ENCODE results near the gene CLEC3B.
"Not testable (repeated sequence)": the region's sequence is repeated elsewhere in the genome, so short reads cannot be mapped to it uniquely, and the experiment has no call there.

The CLEC3B gene, protein sequence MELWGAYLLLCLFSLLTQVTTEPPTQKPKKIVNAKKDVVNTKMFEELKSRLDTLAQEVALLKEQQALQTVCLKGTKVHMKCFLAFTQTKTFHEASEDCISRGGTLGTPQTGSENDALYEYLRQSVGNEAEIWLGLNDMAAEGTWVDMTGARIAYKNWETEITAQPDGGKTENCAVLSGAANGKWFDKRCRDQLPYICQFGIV

DNA sequence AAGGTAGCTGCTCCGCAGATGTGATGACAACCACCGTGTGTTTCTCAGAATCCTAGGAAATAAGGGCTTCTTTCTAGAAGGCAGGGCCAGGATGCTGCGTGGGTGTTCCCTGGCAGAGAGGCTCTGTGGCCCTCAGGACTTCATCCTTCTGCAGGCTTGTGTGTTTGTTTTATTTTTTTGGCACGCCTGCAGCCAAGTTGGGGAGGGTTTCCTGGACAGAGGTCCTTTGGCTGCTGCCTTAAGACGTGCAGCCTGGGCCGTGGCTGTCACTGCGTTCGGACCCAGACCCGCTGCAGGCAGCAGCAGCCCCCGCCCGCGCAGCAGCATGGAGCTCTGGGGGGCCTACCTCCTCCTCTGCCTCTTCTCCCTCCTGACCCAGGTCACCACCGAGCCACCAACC, at the start of gene CLEC3B:
TSS of gene CLEC3B (plus strand) at position 266 of the 400 bp plus-strand sequence. CDS start at position 326, 60 bp downstream.
- DNase-seq (ENCODE audit: low read depth) = no peak

- no peak for DNase-seq (ENCODE audit: low read depth)
Observed at GRCh38 chr3:44981220-44981619, 44.9 kb upstream of the CLEC3B start.

DNA sequence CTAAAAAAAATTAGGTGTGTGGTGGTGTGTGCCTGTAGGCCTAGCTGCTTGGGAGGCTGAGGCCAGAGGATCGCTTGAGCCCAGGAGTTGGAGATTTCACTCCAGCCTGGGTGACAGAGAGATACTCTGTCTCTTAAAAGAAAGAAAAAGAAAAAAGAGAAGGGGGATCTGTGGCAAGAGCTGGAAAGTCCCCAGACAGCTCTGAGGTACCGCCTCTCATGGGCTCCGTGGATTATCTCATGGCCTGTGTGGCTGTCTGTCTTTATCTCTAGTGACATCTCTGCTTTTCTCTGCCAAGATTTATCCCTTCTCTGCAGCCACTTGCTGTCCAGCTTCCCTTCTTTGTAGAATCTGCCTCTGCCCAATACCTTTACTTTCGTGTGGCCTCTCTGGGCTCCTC, 44.4 kb upstream of the CLEC3B start:
- no peak for DNase-seq (ENCODE audit: low read depth)

DNA sequence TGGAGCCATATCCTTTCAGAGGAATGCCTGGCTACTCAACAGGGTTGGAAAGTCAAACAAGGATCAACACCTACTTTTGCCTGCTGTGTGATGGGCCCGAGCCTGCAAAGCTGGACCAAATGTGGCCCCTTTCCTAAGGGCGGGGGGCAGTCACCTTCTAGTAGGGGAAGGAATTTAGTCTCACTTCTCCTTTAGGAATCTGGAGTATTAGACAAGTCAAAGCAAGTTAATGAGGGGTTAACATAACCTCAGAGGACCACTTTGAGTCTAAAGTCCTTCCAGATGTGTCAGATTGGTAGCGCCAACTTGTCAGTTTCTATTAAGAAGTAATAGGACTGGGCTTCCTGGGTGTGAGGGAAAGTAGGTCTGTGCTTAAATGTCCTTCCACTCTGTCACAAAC, 43.3 kb upstream of the CLEC3B start:
- no peak for DNase-seq (ENCODE audit: low read depth)

DNA sequence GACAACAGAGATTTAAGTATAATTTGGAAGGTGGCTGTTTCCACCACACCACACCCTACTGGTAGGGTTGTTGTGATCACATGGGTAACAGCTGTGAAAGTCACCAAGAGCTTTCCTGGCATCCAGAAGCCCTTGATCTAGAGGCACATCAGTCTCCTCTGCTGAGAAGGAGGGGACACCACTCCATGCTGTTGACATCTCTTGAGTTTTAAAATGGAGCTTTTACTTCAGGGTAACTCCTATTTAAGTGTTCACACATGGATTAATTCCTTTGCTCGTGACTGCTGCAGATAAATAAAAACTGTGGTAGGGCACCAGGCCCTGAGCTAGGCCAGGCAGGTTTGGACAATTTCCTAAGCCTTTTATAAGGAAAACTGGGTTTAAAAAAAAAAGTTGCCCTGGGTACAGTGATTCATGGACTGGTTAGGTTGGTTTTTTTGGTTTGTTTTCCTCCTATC, 42.6 kb upstream of the CLEC3B start:
- no peak for DNase-seq (ENCODE audit: low read depth)

GRCh38 chr3:44984335-44984734, 41.8 kb upstream of the CLEC3B start:
- no peak for DNase-seq (ENCODE audit: low read depth)

- not testable (repeated sequence) for DNase-seq (ENCODE audit: low read depth)
Observed at GRCh38 chr3:44986330-44986729, 39.8 kb upstream of the CLEC3B start.

DNA sequence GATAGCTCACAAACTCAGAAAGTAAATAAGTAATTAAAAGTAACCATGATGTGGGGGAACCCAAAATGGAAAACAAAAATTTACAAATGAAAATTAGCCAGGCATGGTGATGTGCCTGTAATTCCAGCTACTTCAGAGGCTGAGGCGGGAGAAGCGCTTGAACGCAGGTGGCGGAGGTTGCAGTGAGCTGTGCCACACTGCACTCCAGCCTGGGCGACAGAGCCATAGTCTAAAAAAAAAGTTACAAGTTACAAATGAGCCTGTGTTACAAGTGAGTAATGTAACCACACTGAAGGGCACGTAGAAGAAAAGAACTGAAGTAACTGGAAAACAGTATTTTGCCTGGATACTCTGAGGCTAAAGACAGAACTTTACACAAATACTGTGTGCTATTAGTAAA, 38.8 kb upstream of the CLEC3B start:
- DNase-seq (ENCODE audit: low read depth) = no peak

DNA sequence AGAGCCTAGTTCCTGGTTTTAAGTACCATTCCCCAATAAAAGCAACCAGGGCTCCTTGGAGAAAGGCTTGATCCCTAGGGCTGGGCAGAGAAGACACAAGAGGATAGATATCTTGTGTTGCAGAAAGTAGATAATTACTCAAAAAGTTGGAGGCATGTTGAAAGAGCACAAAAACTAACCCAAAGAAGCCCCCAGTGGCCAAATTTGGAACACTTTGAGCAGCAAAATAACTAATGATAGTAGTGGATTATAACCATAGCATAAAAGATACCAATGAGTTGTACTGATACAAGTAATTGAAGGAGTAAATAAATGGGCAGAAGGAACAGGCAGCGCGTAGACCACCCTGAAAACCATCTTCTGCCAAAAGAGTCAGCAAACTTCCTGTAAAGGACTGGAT, 38.0 kb upstream of the CLEC3B start:
- DNase-seq (ENCODE audit: low read depth) = no peak

- DNase-seq (ENCODE audit: low read depth) = no peak
Observed at GRCh38 chr3:44989141-44989540, 37.0 kb upstream of the CLEC3B start.

GRCh38 chr3:44989636-44990373, 36.3 kb upstream of the CLEC3B start:
- DNase-seq (ENCODE audit: low read depth) = no peak

- DNase-seq (ENCODE audit: low read depth) = no peak
Observed at GRCh38 chr3:44991326-44991725, 34.8 kb upstream of the CLEC3B start.

- DNase-seq (ENCODE audit: low read depth) = no peak
Observed at GRCh38 chr3:44992555-44993470, 33.3 kb upstream of the CLEC3B start.

- no peak for DNase-seq (ENCODE audit: low read depth)
Observed at GRCh38 chr3:44993471-44994205, 32.5 kb upstream of the CLEC3B start.

- DNase-seq (ENCODE audit: low read depth) = no peak
Observed at GRCh38 chr3:44995142-44995770, 30.8 kb upstream of the CLEC3B start.

DNA sequence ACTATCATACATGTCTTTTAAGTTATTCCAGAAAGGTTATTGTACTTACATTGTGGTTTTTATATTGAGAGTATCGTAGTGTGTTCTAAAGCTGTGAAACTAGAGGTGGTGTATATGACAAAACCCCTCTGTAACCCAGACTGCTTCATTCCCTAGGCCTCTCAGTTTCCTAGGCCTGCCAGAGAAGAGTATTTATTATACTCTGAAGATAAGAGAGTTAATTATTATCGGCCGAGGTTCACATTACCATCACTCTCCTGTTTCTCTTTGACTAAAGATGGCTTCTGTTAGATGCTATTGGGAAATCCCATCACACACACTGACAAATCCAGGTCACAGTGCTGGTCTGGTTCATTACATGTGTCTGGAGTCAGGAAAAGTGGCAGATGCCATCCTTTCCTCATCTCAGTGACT, 29.5 kb upstream of the CLEC3B start:
- no peak for DNase-seq (ENCODE audit: low read depth)

DNA sequence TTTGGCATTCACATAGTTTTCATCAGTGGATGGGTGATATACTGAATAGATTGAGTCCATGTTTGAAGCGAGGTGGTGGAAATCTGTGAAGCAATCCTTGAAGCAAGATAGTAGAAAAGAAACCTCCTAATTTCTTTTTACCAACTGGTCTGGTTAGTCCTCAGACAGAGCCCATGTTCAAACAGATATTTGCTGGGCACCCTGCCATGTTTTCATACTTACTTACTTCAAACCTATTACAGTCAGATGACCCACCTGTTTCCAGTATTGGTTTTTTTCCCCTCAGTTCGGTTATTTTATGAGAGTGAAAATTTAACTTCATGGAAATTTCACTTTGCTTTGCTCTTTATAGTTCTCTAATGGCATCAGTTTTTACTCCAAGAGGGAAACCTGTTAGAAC, 26.3 kb upstream of the CLEC3B start:
- no peak for DNase-seq (ENCODE audit: low read depth)

GRCh38 chr3:45000823-45001222, 25.3 kb upstream of the CLEC3B start:
- DNase-seq (ENCODE audit: low read depth) = no peak

GRCh38 chr3:45001738-45002137, 24.4 kb upstream of the CLEC3B start:
- no peak for DNase-seq (ENCODE audit: low read depth)

- DNase-seq (ENCODE audit: low read depth) = no peak
Observed at GRCh38 chr3:45002139-45002660, 23.9 kb upstream of the CLEC3B start.

GRCh38 chr3:45002720-45003119, 23.4 kb upstream of the CLEC3B start:
- DNase-seq (ENCODE audit: low read depth) = no peak
